MCF 10A (cell line): Measurements from ENCODE around the gene PTPRU. TPM values are rescaled to one million over a fixed set of nuclear protein-coding genes. Genes with fewer than 3 reads are reported as not detected.

Source experiments
- BruUV-seq: library from RNA; stranded (reverse); fragments of 400-500 nt; replicated peaks from 2 replicates; lab custom pipeline; 2021; lab: Mats Ljungman, UMichigan
- CTCF ChIA-PET: fragments of 300-600 bp; sonication (Branson Sonifier 250); formaldehyde crosslinking; extraction: SDS; loops from one replicate; lab custom pipeline; 2021; ENCODE audit warnings: antibody characterized with exemption, inconsistent platforms; lab: Yijun Ruan, JAX
- POLR2A ChIA-PET: fragments of 300-600, 350-650 bp; sonication (Branson Sonifier 250); formaldehyde crosslinking; extraction: SDS; loops from one replicate; lab custom pipeline; 2020; ENCODE audit warnings: antibody characterized with exemption, inconsistent platforms; lab: Yijun Ruan, JAX
- DNase-seq: peaks from one replicate; pipeline ENCODE4 v3.0.0-alpha.2; 2018; ENCODE audit not compliant: unreplicated experiment
- H3K27ac Mint-ChIP-seq: one replicate; pipeline ENCODE4 v1.8.0; 2022; ENCODE audit warnings: mild to moderate bottlenecking, low read depth, mixed read lengths; ENCODE audit not compliant: unreplicated experiment
- H3K27me3 Mint-ChIP-seq: one replicate; pipeline ENCODE4 v1.8.0; 2022; ENCODE audit warnings: mixed read lengths; ENCODE audit not compliant: insufficient read depth, unreplicated experiment
- H3K36me3 Mint-ChIP-seq: one replicate; pipeline ENCODE4 v1.8.0; 2022; ENCODE audit warnings: mild to moderate bottlenecking, moderate library complexity, mixed read lengths; ENCODE audit not compliant: insufficient read depth, unreplicated experiment
- H3K4me1 Mint-ChIP-seq: one replicate; pipeline ENCODE4 v1.8.0; 2022; ENCODE audit warnings: mixed read lengths; ENCODE audit not compliant: insufficient read depth, unreplicated experiment
- H3K4me3 Mint-ChIP-seq: one replicate; pipeline ENCODE4 v1.8.0; 2022; ENCODE audit warnings: mild to moderate bottlenecking, moderate library complexity, mixed read lengths; ENCODE audit not compliant: unreplicated experiment
- H3K9me3 Mint-ChIP-seq: one replicate; pipeline ENCODE4 v1.8.0; 2022; ENCODE audit warnings: mixed read lengths; ENCODE audit not compliant: unreplicated experiment
- intact Hi-C: fragments of 100-400 bp; cut with micrococcal nuclease; formaldehyde crosslinking; loops from 2 replicates; pipeline ENCODE4 v1.14.1; 2022
- total RNA-seq: library from RNA; stranded (reverse); gene quantifications from 2 replicates; pipeline ENCODE4 v1.2.3, GENCODE V29; 2022
- TF ChIP-seq, protein P1 (sequence below): fragments of 200-600 bp; IDR thresholded peaks from one replicate; pipeline ENCODE4 v1.8.0; 2022; ENCODE audit warnings: antibody characterized with exemption, mild to moderate bottlenecking; ENCODE audit not compliant: unreplicated experiment

Gene PTPRU
- total RNA-seq, 1 experiment from 2014 or later = 24.1 TPM

GRCh38 chr1:29281571-29281970, 45.2 kb downstream of the PTPRU start:
- no TSS peak for BruUV-seq
- Mint-ChIP-seq H3K4me3 (no peak overlapping the region), H3K27ac (no peak overlapping the region), H3K9me3 (no peaks in the 10 kb centered on the region), H3K27me3 (no peaks in the 10 kb centered on the region), H3K36me3 (peaks cover 38% of the 10 kb centered on the region), H3K4me1 (peaks cover 7% of the 10 kb centered on the region)
- ChIA-PET CTCF (no interaction called here), POLR2A (interaction anchor here (0.5 kb wide), 1 partner anchor 317 kb away, joined by 3 read pairs; no protein-coding TSS in a partner anchor)
- no peak for DNase-seq
- intact Hi-C loops = no loop called here
- TF ChIP-seq, protein P1, sequence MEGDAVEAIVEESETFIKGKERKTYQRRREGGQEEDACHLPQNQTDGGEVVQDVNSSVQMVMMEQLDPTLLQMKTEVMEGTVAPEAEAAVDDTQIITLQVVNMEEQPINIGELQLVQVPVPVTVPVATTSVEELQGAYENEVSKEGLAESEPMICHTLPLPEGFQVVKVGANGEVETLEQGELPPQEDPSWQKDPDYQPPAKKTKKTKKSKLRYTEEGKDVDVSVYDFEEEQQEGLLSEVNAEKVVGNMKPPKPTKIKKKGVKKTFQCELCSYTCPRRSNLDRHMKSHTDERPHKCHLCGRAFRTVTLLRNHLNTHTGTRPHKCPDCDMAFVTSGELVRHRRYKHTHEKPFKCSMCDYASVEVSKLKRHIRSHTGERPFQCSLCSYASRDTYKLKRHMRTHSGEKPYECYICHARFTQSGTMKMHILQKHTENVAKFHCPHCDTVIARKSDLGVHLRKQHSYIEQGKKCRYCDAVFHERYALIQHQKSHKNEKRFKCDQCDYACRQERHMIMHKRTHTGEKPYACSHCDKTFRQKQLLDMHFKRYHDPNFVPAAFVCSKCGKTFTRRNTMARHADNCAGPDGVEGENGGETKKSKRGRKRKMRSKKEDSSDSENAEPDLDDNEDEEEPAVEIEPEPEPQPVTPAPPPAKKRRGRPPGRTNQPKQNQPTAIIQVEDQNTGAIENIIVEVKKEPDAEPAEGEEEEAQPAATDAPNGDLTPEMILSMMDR = no peak

- Mint-ChIP-seq H3K9me3 (no peaks in the 10 kb centered on the region), H3K27me3 (no peaks in the 10 kb centered on the region), H3K4me3 (no peak overlapping the region), H3K4me1 (peaks cover 7% of the 10 kb centered on the region), H3K27ac (no peak overlapping the region), H3K36me3 (peaks cover 30% of the 10 kb centered on the region)
- DNase-seq = no peak
- BruUV-seq = no TSS peak
- CTCF ChIA-PET = interaction anchor here (0.5 kb wide), 1 partner anchor 827 kb away, joined by 5 read pairs; no protein-coding TSS in a partner anchor
- POLR2A ChIA-PET = interaction anchor here (0.5 kb wide), 1 partner anchor 316 kb away, joined by 3 read pairs; no protein-coding TSS in a partner anchor
- intact Hi-C loops = no loop called here
- TF ChIP-seq, protein P1 = no peak
Measured at GRCh38 chr1:29282135-29282923, 46.0 kb downstream of the PTPRU start.

DNA sequence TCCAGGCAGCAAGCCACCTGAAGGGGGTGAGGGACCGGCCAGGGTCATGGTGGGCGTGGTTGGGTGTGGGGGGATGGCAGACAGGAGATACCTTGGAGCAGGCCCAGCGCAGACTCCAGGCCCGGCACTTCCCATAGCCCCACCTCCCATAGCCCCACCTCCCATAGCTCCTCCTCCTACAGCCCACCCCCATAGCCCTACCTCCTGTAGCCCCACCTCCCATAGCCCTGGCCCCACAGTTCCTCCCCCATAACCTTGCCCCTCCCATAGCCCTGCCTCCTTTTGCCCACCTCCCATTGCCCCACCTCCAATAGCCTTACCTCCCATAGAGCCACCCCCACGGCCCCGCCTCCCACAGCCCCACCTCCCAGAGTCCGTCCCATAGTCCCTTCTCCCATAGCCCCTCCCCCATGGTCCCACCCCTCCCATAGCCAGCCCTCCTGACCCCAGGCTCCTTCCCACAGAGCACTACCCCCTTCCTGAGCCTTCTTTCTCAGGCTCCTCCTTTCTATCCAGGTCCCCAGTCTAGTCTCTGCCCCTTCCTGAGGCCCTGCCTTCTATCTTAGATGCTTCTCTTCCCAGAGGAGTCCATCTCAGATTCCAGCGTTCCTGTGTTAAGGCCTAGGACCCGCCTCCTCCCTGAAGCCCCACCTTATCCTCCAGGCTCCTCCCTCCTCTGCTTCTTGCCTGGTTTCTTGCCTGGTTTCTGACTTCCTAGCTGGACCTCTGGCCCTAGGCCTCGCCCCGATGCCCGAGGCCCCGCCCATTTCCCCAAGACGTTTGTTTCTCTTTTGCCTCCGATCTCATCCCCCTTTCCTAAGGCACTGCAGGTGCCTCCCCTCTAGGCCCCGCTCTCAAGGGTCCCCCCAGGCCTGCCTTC, 46.8 kb downstream of the PTPRU start:
- ChIA-PET CTCF (no interaction called here), POLR2A (interaction anchor here (0.7 kb wide), 1 partner anchor 19 kb away, joined by 3 read pairs; no protein-coding TSS in a partner anchor)
- TF ChIP-seq, protein P1 = no peak
- DNase-seq = peak; percentile 67
- BruUV-seq = no TSS peak
- intact Hi-C loops = no loop called here
- no peak overlapping the region for H3K4me3 Mint-ChIP-seq
- H3K27me3 Mint-ChIP-seq = no peaks in the 10 kb centered on the region
- H3K27ac Mint-ChIP-seq = peak overlapping the region; percentile 49
- H3K4me1 Mint-ChIP-seq = peaks cover 7% of the 10 kb centered on the region
- peaks cover 22% of the 10 kb centered on the region for H3K36me3 Mint-ChIP-seq
- no peaks in the 10 kb centered on the region for H3K9me3 Mint-ChIP-seq

DNA sequence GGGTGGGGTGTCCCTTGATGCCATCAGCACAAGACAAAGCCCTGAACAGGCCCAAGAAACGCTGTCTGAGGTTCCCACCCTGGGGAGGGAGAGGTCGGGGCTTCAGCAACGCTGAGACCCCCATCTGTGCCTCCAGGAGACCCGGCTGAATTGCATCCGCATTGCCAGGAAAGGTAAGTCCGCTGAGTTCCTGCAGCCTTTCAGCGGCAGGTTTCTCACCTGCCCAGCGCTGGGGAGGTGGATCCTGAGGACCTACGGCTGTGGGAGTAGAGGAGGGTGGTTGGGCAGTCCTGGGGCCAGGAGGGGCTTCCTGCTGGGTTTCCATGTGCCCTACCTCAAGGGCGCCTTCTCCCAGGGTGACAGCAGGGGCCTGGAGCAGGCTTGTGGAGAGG, 47.5 kb downstream of the PTPRU start:
- Mint-ChIP-seq H3K27me3 (no peaks in the 10 kb centered on the region), H3K27ac (no peak overlapping the region), H3K9me3 (no peaks in the 10 kb centered on the region), H3K4me1 (peaks cover 7% of the 10 kb centered on the region), H3K36me3 (peaks cover 18% of the 10 kb centered on the region), H3K4me3 (no peak overlapping the region)
- ChIA-PET POLR2A (interaction anchor here (0.7 kb wide), 1 partner anchor 19 kb away, joined by 3 read pairs; no protein-coding TSS in a partner anchor), CTCF (no interaction called here)
- intact Hi-C loops = no loop called here
- DNase-seq = no peak
- BruUV-seq = no TSS peak
- TF ChIP-seq, protein P1 = no peak
